ENCODE results near the gene MARVELD3.

The MARVELD3 gene

GRCh38 chr16:71623597-71623996 lies 2.4 kb upstream of the MARVELD3 start:
- no peak for DNase-seq

GRCh38 chr16:71625113-71625850 lies 702 bp upstream of the MARVELD3 start:
- no peak for DNase-seq

GRCh38 chr16:71626858-71627213 lies 852 bp downstream of the MARVELD3 start:
- DNase-seq, result no peak

- no peak for DNase-seq
Measured at GRCh38 chr16:71627731-71628181, 1.8 kb downstream of the MARVELD3 start.

- no peak for DNase-seq
Measured at GRCh38 chr16:71628810-71629209, 2.8 kb downstream of the MARVELD3 start.

GRCh38 chr16:71629278-71630016 lies 3.5 kb downstream of the MARVELD3 start:
- no peak for DNase-seq

GRCh38 chr16:71630808-71631207 lies 4.8 kb downstream of the MARVELD3 start:
- no peak for DNase-seq

- DNase-seq, result no peak
Measured at GRCh38 chr16:71631776-71632175, 5.8 kb downstream of the MARVELD3 start.

GRCh38 chr16:71635632-71636031 lies 9.6 kb downstream of the MARVELD3 start:
- DNase-seq, result no peak

GRCh38 chr16:71637398-71637797 lies 11.4 kb downstream of the MARVELD3 start:
- DNase-seq, result no peak

- DNase-seq, result no peak
Measured at GRCh38 chr16:71645450-71645849, 19.5 kb downstream of the MARVELD3 start.

- DNase-seq, result no peak
Measured at GRCh38 chr16:71647391-71647790, 21.4 kb downstream of the MARVELD3 start.

GRCh38 chr16:71648162-71648561 lies 22.2 kb downstream of the MARVELD3 start:
- no peak for DNase-seq

GRCh38 chr16:71648921-71649320 lies 22.9 kb downstream of the MARVELD3 start:
- no peak for DNase-seq

- DNase-seq, result no peak
Measured at GRCh38 chr16:71649704-71650103, 23.7 kb downstream of the MARVELD3 start.

- no peak for DNase-seq
Measured at GRCh38 chr16:71658771-71659170, 32.8 kb downstream of the MARVELD3 start.

- no peak for DNase-seq
Measured at GRCh38 chr16:71659471-71659870, 33.5 kb downstream of the MARVELD3 start.

GRCh38 chr16:71666264-71666663 lies 40.3 kb downstream of the MARVELD3 start:
- no peak for DNase-seq

- no peak for DNase-seq
Measured at GRCh38 chr16:71666928-71667707, 41.1 kb downstream of the MARVELD3 start.

- DNase-seq, result no peak
Measured at GRCh38 chr16:71669926-71670536, 44.0 kb downstream of the MARVELD3 start.

GRCh38 chr16:71670537-71670936 lies 44.6 kb downstream of the MARVELD3 start:
- no peak for DNase-seq

- no peak for DNase-seq
Measured at GRCh38 chr16:71671165-71671564, 45.2 kb downstream of the MARVELD3 start.

GRCh38 chr16:71672125-71672524 lies 46.1 kb downstream of the MARVELD3 start:
- DNase-seq, result no peak
